HG02623 (cell line): Measurements from ENCODE around the gene CLDN9.

ENCODE experiments used
- ATAC-seq: cut with Tn5 transposase; IDR thresholded peaks from one replicate; pipeline ENCODE4 v1.9.1; 2021; ENCODE audit warnings: moderate library complexity; ENCODE audit not compliant: unreplicated experiment

Gene CLDN9, protein sequence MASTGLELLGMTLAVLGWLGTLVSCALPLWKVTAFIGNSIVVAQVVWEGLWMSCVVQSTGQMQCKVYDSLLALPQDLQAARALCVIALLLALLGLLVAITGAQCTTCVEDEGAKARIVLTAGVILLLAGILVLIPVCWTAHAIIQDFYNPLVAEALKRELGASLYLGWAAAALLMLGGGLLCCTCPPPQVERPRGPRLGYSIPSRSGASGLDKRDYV

DNA sequence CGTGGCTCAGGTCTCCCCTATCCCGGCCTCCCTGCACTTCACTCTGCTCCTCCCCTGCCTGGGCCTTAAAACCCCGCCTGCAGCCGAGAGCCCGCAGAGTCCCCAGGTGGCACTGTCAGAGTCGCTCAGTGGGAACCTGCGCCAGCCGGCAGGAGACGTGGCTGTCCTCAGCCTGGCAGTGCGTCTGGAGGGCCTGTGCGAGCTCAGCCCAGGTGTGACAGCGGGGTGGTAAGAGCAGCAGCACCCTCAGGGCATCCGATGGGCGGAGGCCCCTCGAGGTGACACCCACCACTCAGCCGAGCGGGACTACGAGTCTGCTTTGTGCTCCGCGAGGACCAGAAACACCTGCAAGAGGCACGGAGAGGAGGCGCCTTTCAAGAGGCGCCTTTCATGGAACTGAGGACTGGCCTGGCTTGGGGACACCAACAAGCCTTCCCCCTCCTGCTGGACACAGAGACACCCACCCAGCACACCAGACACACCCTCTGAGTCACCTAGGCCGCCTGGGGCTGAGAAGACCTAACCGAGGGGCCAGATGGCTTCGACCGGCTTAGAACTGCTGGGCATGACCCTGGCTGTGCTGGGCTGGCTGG is at the start of gene CLDN9:
CLDN9 (plus strand) TSS at position 96 of the 593 bp plus-strand sequence; CDS start at position 536, 440 bp downstream.
- no peak for ATAC-seq

DNA sequence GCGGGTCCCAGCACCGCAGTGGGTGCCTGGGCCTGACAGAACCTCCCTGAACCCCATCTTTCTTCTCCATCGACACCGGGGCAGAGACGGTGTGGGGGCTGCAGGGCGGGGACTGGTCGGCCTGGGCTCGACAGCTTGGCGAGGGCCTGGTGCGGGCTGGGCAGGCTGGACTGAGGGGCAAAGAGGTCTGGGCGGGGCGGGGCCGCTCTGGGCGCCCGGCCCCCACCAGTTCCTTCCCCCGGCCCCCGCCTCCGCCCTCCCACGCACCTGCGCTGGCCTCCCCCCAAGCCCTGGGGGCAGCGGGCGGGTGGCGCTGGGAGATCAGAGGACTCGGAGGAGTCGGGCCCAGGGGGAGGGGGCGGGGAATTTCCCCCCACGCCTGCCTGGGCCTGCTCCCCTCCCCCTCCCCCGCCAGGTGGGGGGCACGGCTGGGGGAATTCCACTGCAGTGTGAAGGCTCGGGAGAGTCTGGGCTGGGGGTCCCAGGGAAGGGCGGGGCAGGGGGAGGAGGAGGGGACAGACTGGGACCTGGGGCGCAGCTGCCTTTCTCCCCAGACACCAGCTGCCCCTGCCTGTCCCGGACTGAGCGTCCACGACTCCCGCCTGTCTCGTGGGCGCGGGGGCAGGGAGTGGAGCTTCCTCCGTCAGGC is 49.5 kb upstream of the CLDN9 start:
- no peak for ATAC-seq

DNA sequence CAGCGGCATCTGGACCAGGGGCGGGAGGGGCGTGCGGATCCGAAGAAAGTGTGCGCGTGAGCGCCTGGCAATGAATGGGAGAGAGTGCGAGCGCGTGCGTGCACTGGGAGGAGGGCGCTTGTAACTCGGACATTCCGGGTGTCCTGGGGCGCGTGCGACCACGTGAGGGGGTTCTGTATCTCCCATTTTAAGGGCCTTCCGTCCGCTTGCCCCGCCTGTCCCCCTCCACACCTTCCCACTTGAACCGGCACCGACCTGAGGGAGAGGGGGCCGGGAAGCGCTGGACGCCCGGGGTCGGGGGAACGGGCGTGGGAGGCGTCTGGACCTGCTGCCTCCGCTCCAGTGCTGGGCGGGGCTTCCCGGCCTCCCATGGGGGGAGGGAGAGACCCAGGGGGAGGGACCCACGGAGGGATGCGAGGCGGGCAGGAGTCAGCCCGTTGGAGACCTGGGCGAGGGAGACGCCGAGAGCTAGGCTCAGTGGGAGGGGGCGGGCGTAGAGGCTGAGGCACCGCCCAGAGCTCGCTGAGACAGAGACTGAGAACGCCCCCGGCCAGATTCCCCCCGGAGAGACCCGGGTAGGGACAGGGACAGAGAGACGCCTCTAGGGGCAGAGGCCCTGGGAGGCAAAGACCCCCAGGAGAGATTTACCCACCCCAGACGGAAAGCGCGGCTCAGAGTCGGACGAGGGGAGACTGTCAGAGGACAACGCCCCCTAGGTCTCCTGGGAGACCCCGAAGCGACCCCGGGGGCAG is 48.8 kb upstream of the CLDN9 start, which contains the start of gene KREMEN2:
KREMEN2 (plus strand) TSS at position 553 of the 752 bp plus-strand sequence. CDS start 246 bp downstream, outside the sequence.
- no peak for ATAC-seq

DNA sequence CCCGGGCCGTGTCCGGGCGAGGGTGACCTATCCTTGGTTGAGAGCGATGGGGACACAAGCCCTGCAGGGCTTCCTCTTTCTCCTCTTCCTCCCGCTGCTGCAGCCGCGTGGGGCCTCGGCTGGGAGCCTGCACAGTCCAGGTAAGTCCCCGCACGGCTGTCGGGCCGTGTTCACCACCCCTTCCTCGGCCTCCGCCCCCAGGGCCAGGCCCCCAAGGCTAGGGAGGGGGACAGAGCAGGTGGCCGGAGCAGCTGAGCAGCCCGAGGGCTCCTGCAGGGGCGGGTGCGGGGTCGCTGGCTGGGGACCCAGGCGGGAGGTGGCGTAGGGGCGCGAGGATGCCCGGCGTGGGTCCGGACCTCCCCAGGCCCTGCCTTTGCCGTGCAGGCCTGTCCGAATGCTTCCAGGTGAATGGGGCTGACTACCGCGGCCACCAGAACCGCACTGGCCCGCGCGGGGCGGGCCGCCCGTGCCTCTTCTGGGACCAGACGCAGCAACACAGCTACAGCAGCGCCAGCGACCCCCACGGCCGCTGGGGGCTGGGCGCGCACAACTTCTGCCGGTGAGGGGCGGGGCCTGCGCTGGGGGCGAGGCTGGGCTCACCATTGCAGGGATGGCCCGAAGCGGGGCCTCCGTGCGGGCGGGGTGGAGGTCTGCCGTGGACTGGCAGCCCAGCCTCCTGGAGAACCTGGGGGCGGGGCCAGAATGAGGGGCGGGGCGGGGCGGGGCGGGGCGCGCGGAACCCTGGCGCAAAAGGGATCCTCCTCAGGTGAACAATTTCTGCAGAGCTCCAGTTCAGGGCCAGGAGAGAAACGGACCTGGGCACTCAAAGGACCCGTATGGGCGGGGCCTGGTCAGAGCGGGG is 48.0 kb upstream of the CLDN9 start:
- no peak for ATAC-seq

DNA sequence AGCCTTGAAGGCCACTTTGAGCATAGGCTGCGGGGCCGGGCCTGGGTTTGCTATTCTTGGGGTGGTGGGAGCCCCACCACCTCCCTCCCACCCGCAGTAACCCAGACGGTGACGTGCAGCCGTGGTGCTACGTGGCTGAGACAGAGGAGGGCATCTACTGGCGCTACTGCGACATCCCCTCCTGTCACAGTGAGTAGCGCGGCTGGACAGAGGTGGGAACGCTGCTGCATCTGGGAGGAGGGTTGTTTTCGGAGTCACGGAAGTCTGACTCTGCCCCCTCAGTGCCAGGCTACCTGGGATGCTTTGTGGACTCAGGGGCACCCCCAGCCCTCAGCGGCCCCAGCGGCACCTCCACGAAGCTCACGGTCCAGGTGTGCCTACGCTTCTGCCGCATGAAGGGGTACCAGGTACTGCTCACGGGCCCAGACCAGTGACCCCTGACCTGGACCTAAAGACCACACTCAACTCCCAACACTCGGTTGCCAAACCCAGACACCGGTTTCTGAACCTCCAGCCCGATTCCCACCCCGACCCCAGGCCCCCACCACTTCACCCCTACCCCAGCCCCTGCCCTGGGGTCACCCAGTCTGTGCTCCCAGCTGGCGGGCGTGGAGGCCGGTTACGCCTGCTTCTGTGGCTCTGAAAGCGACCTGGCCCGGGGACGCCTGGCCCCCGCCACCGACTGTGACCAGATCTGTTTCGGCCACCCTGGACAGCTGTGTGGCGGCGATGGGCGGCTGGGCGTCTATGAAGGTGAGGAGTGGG is 46.5 kb upstream of the CLDN9 start:
- no peak for ATAC-seq

DNA sequence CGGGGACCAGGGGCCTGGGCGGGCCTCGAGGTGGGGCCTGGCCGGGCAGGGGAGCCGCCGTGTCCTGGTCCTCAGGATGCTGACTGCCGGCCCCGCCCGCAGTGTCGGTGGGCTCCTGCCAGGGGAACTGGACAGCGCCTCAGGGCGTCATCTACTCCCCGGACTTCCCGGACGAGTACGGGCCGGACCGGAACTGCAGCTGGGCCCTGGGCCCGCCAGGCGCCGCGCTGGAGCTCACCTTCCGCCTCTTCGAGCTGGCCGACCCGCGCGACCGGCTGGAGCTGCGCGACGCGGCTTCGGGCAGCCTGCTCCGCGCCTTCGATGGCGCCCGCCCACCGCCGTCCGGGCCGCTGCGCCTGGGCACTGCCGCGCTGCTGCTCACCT is 45.9 kb upstream of the CLDN9 start:
- no peak for ATAC-seq

DNA sequence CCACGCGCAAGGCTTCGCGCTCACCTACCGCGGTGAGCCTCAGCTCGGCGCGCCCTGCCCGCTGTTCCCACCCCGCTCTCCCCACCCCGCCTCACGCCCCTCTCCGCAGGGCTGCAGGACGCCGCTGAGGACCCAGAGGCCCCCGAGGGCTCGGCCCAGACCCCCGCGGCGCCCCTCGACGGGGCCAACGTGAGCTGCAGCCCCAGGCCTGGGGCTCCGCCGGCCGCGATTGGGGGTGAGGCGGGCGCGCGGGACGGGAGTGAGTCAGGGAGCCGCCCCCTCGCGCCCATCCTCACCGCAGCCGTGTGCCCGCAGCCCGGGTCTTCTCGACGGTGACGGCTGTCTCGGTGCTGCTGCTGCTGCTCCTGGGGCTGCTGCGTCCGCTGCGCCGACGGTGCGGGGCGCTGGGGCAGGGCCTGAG is 45.5 kb upstream of the CLDN9 start:
- ATAC-seq, result no peak

DNA sequence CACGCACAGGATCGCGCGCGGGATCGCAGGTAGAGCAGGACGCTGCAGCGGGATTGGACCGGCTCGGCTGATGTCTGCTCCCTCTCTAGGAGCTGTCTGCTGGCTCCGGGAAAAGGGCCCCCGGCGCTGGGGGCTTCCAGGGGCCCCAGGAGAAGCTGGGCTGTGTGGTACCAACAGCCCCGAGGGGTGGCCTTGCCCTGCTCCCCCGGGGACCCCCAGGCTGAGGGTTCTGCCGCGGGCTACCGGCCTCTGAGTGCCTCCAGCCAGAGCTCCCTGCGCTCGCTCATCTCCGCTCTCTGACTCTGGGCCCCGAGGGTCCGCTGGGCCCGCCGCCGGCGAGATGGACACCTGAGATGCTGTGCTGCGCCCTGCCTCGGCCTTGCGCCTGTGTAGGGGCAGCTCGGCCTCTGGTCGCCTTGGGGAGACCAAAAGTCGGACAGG is 45.0 kb upstream of the CLDN9 start:
- ATAC-seq, result no peak

DNA sequence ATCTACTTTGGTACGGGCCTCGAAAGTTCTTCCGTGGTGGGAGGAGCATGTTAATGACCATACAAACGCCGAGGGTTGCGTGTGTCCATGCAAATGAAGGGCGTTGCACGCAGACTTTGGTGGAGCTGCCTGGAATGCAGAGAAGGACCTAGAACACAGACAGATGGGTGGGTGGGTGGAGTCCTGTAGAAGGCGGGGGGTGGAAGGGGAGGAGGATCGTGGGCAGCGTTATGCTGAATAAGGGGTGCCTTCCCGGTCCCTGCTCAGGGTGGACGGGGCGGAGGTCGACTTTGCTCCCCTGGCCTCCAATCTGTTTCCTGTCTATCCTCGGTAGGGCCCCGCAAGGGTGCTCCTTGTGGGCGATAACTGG is 44.4 kb upstream of the CLDN9 start:
- no peak for ATAC-seq

DNA sequence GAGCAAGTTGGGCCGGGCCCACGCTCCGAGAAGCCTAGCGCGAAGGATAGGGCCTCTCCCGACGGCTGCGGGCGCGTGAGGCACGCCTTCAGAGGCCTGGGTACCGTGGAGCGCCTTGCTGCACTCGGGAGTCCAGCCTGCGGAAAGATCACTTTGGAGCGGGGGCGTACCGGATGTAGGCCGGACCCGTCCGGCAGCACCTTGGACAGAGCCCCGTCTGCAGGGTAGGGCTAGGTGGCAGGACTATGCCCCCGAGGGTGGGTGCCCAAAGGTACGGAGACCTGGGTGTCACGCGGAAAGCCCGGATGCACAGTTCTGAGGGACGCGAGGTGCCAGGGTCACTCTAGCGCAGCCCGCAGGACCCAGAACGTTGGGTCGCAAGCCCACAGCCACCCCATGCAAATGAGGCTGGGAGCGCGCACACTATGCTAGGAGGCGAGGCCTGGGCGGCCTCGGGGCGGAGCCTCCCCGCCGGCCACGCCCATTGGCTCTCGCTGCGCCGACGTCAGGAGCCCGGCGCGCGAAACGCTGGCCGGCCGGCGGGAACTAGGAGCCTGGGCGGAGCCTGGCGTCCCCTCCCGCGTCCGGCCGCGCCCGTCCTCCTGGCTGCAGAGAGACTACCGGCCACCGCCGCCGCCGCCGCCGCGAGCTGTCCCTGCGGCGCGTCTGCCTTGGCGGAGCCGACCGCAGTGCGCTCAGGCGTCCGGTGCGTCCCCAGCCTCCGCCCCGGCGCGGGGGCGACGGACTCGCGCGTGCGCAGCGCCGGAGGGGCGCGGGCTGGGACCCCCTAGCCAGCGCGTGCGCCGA is 43.8 kb upstream of the CLDN9 start, which contains the start of gene PAQR4:
PAQR4 (plus strand) TSS at position 611 of the 807 bp plus-strand sequence. CDS start 327 bp downstream, outside the sequence.
- ATAC-seq, result peak; percentile 79

DNA sequence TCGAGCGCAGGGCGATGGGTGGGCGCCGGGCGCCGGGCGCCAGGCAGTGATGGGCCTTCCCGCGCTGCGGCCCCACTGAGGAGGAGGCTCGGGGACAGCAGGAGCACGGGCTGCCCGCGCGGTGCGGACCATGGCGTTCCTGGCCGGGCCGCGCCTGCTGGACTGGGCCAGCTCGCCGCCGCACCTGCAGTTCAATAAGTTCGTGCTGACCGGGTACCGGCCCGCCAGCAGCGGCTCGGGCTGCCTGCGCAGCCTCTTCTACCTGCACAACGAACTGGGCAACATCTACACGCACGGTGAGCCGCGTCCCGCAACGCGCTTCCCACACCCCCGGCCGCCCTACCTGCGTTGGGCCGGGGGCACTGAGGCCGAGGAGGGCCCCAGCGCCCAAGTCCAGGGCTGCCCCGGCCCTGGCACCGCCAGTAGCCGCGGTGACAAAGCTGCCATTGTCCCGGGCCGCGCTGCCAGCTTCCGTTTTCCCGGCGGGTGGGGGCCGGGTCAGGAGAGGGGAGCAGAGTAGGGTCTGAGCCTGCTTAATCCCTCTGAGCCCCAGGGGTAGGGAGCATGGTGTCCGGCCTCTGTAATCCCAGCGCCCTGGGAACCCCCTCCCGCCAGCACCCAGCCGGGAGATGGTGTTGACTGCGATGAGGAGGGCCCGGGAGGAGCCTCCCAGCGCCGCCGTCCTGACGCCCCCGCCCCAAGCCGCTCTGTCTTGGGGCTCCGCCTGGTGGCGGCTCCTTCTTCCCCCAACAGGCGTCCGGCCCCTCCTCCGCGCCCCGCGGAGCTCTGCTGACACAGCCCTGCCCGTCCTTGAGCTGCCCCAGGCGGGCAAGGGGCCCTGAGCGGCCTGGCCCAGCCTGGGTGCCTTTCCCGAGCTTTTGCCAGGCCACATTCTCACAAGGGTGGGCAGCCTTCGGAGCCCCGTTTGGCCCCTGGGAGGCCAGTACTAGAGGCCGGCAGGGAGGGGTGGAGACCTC is 42.9 kb upstream of the CLDN9 start:
- ATAC-seq, result no peak

DNA sequence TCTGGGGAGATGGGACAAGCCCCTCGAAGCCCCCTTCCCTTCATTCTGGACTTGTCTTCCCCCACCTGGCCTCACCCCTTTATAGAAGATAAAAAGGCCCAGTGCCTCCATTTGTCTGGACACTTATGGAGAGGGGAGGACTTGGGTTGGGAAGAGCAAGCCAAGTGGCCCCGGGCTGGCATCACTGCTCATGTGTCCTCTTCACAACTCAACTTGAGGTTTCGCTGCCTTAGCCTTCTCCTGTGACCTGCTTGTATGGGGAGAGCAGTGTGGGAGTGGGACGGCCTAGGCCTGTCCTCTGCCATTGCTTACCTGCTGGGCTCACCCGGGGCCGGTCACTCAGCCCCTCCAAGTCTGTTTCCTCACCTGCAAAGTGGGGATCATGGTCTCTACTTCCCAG is 42.2 kb upstream of the CLDN9 start:
- ATAC-seq, result no peak

DNA sequence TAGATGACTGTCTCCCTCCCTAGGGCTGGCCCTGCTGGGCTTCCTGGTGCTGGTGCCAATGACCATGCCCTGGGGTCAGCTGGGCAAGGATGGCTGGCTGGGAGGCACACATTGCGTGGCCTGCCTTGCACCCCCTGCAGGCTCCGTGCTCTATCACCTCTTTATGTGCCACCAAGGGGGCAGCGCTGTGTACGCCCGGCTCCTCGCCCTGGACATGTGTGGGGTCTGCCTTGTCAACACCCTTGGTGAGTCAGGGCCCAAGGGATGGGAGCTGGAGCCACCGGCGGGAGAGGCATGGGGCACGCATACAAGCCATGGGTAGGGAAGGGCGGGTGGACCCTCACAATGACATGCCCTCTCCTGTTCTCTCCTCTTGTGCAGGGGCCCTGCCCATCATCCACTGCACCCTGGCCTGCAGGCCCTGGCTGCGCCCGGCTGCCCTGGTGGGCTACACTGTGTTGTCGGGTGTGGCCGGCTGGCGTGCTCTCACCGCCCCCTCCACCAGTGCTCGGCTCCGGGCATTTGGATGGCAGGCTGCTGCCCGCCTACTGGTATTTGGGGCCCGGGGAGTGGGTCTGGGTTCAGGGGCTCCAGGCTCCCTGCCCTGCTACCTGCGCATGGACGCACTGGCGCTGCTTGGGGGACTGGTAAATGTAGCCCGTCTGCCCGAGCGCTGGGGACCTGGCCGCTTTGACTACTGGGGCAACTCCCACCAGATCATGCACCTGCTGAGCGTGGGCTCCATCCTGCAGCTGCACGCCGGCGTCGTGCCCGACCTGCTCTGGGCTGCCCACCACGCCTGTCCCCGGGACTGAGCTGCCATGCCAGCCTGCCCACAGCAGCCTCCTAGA is 41.4 kb upstream of the CLDN9 start:
- ATAC-seq, result no peak

DNA sequence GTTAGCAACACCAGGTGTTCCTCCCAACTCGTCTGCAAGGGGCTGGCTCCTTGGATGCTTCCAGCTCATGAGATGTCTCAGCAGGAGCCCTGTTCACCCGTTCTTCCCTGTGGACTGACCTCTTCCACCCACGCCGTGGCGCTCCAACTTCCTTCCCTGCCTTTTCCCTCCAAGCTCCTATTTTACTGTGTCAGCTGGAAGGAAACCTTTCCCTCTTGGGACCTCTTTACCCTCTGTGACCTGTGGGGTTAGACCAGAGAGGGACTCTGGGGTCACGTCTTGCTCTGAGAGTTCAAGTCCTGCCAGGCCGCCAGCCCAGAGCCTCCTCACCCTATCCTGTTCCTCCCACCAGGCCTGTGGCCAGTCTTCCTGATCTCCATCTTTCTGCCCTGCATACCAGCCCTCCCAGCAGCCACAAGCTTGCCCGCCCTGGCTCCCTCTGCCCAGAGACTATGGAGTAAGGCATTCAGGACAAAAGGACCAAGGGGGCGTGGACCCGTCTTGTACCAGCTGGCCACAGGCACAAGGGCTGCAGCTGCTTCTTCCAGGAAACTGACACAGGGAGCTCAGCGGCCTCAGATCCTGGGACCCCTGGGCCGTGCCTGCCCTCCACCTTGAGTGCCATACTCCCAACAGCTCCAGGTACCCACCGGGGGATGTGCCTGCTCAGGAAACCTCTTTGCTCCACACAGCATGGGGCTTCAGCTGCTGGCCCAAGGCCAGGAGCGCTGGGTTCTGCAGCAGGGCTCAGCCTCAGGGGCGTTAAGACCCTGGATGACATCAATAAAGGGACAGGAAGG is 40.5 kb upstream of the CLDN9 start:
- no peak for ATAC-seq

DNA sequence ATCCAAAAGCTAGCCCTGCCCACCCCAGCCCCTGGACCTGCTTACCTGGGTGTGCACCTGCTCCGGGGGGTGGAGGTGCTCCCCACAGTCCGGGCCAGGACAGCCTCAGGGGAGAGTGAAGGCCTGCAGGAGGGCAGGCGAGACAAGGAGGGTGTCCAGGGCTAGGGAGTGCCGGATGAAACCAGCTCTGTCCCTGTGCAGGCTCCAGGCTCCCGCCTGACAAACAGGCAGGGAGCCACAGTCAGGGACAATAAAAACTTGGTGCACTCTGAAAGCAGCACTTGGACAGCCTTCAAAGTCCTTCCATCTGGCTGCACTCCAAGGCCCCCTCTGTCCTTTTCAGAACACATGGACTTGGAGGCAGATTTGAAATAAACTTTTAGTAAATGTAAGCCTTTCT is 39.6 kb upstream of the CLDN9 start:
- ATAC-seq, result no peak
